RWPE2 (cell line): ENCODE results near the gene SH3GLB2.

Experiments
- ATAC-seq: fragments of 200-7000 bp; cut with Tn5 transposase; 3 replicates; pipeline ENCODE4 v1.9.1; 2021; ENCODE audit warnings: low read depth
- DNase-seq: peaks from one replicate; pipeline ENCODE4 v3.0.0-alpha.2; 2020; ENCODE audit warnings: low spot score
- H3K27ac ChIP-seq: fragments of 450-650 bp; 2 replicates; pipeline ENCODE4 v1.5.1; 2017; ENCODE audit warnings: mild to moderate bottlenecking; ENCODE audit not compliant: poor library complexity, severe bottlenecking
- H3K27me3 ChIP-seq: fragments of 250-450 bp; sonication (Bioruptor Pico); 2 replicates; pipeline ENCODE4 v1.5.1; 2021; ENCODE audit warnings: mild to moderate bottlenecking, moderate library complexity; ENCODE audit not compliant: insufficient read depth, poor library complexity, severe bottlenecking
- H3K36me3 ChIP-seq: fragments of 250-450 bp; sonication (Bioruptor Pico); 2 replicates; pipeline ENCODE4 v1.5.1; 2020; ENCODE audit warnings: low read depth, mild to moderate bottlenecking, moderate library complexity
- H3K4me1 ChIP-seq: fragments of 250-450 bp; sonication (Bioruptor Pico); 2 replicates; pipeline ENCODE4 v1.5.1; 2021; ENCODE audit warnings: mild to moderate bottlenecking, moderate library complexity; ENCODE audit not compliant: insufficient read depth, poor library complexity, severe bottlenecking
- H3K4me3 ChIP-seq: fragments of 250-450 bp; sonication (Bioruptor Pico); 2 replicates; pipeline ENCODE4 v1.5.1; 2021; ENCODE audit warnings: mild to moderate bottlenecking, moderate library complexity; ENCODE audit not compliant: severe bottlenecking
- H3K9me3 ChIP-seq: fragments of 250-450 bp; sonication (Bioruptor Pico); 2 replicates; pipeline ENCODE4 v1.5.1; 2021; ENCODE audit warnings: mild to moderate bottlenecking, moderate library complexity; ENCODE audit not compliant: severe bottlenecking
- CTCF ChIP-seq: fragments of 450-650 bp; IDR thresholded peaks from one replicate; pipeline ENCODE4 v1.5.1; 2017; ENCODE audit warnings: mild to moderate bottlenecking, moderate library complexity; ENCODE audit not compliant: poor library complexity, severe bottlenecking

Gene SH3GLB2

GRCh38 chr9:129054163-129054851 is 26.2 kb upstream of the SH3GLB2 start:
- no peak for ATAC-seq
- no peak for TF ChIP-seq CTCF
- Histone ChIP-seq H3K27me3 (no peaks in the 10 kb centered on the region), H3K9me3 (no peaks in the 10 kb centered on the region), H3K4me1 (no peaks in the 10 kb centered on the region), H3K36me3 (peaks cover 28% of the 10 kb centered on the region), H3K4me3 (no peak overlapping the region), H3K27ac (no peak overlapping the region)
- DNase-seq, result no peak

- Histone ChIP-seq H3K36me3 (peaks cover 37% of the 10 kb centered on the region), H3K27ac (no peak overlapping the region), H3K27me3 (no peaks in the 10 kb centered on the region), H3K4me1 (no peaks in the 10 kb centered on the region), H3K4me3 (no peak overlapping the region), H3K9me3 (no peaks in the 10 kb centered on the region)
- DNase-seq, result no peak
- ATAC-seq, result no peak
- no peak for TF ChIP-seq CTCF
Observed at GRCh38 chr9:129053020-129053419, 24.9 kb upstream of the SH3GLB2 start.

GRCh38 chr9:129052592-129052991 is 24.5 kb upstream of the SH3GLB2 start:
- no peak for TF ChIP-seq CTCF
- Histone ChIP-seq H3K27ac (no peak overlapping the region), H3K4me3 (no peak overlapping the region), H3K9me3 (no peaks in the 10 kb centered on the region), H3K36me3 (peaks cover 40% of the 10 kb centered on the region), H3K4me1 (no peaks in the 10 kb centered on the region), H3K27me3 (no peaks in the 10 kb centered on the region)
- peak; percentile 80 for DNase-seq
- ATAC-seq, result peak; percentile 82

- ATAC-seq (no peak), DNase-seq (no peak)
- no peak overlapping the region for H3K4me3 ChIP-seq
- no peaks in the 10 kb centered on the region for H3K27me3 ChIP-seq
- H3K4me1 ChIP-seq, result no peaks in the 10 kb centered on the region
- no peak overlapping the region for H3K27ac ChIP-seq
- H3K36me3 ChIP-seq, result peaks cover 27% of the 10 kb centered on the region
- no peaks in the 10 kb centered on the region for H3K9me3 ChIP-seq
- TF ChIP-seq CTCF, result no peak
Observed at GRCh38 chr9:129042016-129042415, 13.9 kb upstream of the SH3GLB2 start.

GRCh38 chr9:129040113-129040643 is 12.0 kb upstream of the SH3GLB2 start:
- no peaks in the 10 kb centered on the region for H3K4me1 ChIP-seq
- no peak for ATAC-seq
- no peak overlapping the region for H3K4me3 ChIP-seq
- no peaks in the 10 kb centered on the region for H3K27me3 ChIP-seq
- peaks cover 25% of the 10 kb centered on the region for H3K36me3 ChIP-seq
- DNase-seq, result no peak
- H3K27ac ChIP-seq, result no peak overlapping the region
- no peaks in the 10 kb centered on the region for H3K9me3 ChIP-seq
- no peak for TF ChIP-seq CTCF
